Measurements from ENCODE around the gene IRAK2.
"Not testable (repeated sequence)": the region's sequence is repeated elsewhere in the genome, so short reads cannot be mapped to it uniquely, and the experiment has no call there.

DNA sequence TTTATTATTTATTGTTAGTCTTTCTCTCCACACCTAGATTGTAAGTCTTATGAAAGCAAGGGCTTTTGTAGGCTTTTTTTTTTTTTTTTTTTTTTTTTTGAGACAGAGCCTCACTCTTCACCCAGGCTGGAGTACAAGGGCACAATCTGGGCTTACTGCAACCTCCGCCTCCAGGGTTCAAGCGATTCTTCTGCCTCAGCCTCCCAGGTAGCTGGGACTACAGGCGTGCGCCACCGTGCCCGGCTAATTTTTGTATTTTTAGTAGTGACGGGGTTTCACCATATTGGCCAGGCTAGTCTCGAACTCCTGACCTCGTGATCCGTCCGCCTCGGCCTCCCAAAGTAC lies 546 bp upstream of the IRAK2 start:
- TF ChIP-seq CTCF (IDR thresholded peaks at IDR 0.05; ENCODE audit: low read depth, low read length); MAX (IDR thresholded peaks at IDR 0.05; ENCODE audit: low read depth, low read length); POLR2A (IDR thresholded peaks at IDR 0.05; ENCODE audit: extremely low read depth, insufficient read length): not testable (repeated sequence)
